ENCODE data around the gene CNIH3.
"Not testable (repeated sequence)": the region's sequence is repeated elsewhere in the genome, so short reads cannot be mapped to it uniquely, and the experiment has no call there.

Gene CNIH3

GRCh38 chr1:224644553-224645154 is 28.5 kb downstream of the CNIH3 start:
- peak; percentile 15 for DNase-seq

DNA sequence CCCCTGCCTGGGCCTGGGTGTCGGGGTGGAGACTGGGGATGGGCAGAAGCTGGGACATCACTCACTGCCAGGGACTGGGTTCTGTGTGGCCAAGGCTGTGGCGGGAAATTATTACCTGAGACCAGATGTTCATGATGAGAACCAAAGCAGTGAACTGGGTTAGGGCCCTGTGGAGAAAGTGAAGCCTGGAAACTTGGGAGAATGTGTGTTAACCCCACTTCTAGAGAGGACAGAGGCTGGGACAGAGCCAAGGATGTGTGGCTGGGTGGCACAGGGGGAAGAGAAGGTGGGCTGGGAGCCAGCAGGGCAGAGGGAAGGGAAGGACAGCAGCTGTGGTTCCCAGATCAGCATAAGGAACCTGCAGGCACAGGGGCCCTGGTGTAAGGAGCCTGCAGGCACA is 31.3 kb downstream of the CNIH3 start:
- DNase-seq: no peak

- DNase-seq: no peak
Measured at GRCh38 chr1:224650290-224650689, 34.2 kb downstream of the CNIH3 start.

- DNase-seq: no peak
Measured at GRCh38 chr1:224651188-224651587, 35.1 kb downstream of the CNIH3 start.

DNA sequence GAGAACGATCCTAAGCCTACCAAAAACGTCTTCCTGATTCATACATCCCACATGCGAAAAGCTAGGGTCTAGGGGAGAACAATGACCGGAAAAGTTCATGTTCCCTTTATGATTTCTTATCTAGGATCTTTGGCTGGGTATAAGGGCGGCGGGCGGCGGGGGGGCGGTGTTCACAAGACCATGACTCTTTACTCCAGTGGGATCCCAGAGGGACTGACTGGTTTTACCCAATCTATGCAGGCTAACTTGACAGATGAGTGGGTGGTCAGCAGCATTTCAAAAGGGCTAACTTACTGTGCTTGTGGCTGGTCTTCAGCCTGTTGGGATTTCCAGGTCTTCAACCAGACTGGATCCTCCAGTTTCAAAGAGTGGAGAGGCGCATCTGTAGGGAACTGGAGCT is 40.3 kb downstream of the CNIH3 start:
- no peak for DNase-seq

GRCh38 chr1:224660074-224660473 is 44.0 kb downstream of the CNIH3 start:
- DNase-seq: no peak

GRCh38 chr1:224662870-224663269 is 46.8 kb downstream of the CNIH3 start:
- DNase-seq: no peak

DNA sequence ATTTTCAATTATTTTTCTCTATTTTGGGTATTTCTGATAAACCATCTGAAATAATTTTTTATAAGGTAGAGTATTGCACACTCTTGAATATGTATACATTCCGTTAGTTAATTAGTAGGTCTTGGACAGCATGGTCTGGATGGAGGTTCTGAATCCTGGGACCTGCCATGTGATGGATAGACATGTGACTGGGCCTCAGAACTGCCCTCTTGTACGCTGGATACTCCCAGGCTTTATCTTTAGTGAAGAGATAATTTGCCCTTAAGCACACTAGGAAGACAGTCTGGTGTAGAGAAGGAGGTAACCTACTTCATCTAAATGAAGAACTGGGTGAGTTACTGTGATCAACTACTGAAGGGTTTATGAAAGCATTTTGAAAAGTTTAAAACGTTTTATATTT is 48.9 kb downstream of the CNIH3 start:
- DNase-seq: no peak

GRCh38 chr1:224666078-224666477 is 50.0 kb downstream of the CNIH3 start:
- DNase-seq: no peak

DNA sequence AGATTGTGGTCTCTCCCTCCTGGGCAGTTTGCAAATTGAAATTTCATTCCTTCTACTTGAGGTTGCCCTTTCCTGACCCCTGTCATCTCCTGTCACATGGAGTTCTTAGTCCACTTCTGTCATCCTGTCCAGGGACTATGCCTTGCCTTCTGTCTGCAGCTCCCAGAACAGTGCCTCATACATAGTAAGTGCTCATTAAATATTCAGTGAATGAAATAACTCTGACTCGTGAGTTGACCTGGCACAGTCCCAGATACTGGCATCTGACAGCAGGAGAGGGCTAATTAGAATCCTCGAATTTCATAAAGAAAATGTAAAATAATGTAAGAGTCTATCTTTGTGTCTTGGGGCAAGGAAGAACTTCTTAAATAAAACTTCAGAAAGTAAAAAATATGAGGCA is 50.8 kb downstream of the CNIH3 start:
- DNase-seq: no peak

DNA sequence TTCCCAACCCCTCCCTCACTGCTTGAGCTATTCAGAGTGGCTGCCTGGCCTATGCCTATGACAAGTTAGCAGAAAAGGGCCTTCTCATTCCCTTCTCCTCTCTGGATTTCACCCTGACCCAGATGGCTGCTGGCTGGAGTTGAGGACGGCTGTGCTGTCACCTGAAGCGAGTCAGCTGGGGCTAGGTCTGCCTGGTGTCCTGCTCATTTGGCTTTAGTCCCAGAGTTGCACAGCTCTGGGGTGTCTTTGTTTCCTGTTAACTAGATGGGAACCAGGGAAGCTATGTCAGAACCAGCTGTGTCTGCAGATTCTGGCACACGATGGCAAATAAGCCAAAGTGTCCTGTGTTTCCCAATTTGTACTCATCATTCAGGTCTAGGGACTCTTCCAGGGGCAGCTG is 52.9 kb downstream of the CNIH3 start:
- DNase-seq: no peak

DNA sequence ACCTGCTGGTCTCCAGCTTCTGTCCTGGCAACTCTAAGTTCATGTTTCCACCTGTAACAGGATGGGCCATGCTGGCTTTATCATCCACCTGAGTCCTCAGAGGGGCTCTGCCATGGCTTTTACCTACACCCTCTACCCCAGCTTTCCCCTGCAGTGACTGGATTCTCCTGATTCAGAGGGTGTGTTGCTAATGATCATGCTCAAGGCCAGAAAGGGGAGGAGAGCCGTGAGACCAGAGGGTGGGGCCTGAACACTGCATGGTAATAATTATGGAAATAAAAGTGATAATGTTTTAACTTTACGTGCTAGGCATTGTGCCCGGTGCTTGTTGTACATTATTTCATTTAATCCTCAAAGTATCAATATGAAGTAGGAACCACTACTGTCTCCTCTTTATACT is 53.3 kb downstream of the CNIH3 start:
- DNase-seq: no peak

GRCh38 chr1:224670506-224670905 is 54.4 kb downstream of the CNIH3 start:
- no peak for DNase-seq

GRCh38 chr1:224671076-224671475 is 55.0 kb downstream of the CNIH3 start:
- DNase-seq: no peak

GRCh38 chr1:224673141-224673540 is 57.0 kb downstream of the CNIH3 start:
- no peak for DNase-seq

DNA sequence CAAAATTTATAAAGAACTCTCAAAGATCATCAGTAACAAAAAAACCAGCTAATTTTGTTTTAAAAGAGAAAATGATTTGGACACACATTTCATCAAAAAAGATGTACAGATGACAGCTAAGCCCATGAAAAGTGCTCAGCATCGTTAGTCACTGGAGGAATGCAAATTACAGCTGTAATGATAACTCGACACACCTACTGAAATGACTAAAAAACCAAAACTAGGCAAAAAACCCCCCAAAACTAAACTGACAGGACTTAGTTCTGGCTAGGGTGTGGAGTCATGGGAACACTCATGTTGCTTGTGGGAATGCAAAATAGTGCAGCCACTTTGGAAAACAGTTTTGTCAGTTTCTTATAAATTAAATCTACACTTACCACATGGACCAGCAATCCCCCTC is 59.5 kb downstream of the CNIH3 start:
- no peak for DNase-seq

GRCh38 chr1:224676551-224676950 is 60.4 kb downstream of the CNIH3 start:
- DNase-seq: no peak

GRCh38 chr1:224678168-224678567 is 62.1 kb downstream of the CNIH3 start:
- no peak for DNase-seq

DNA sequence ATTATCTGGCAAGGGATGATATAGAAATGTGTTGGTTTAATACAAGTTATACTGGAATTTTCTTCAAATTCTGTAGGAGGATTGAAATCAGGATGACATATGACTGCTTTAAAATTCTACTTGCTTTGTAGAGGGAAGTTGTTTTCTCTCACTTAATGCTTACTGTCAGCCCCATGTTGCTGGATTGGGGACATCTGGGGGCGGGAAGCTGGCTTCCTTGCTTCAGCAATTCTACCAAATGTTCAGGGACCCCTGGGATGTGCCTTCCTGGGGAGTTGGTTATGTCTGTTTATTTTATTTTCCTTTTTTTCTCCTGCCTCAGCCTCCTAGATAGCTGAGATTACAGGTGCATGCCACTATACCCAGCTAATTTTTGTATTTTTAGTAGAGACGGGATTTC is 63.5 kb downstream of the CNIH3 start:
- DNase-seq: no peak

- no peak for DNase-seq
Measured at GRCh38 chr1:224681816-224682215, 65.7 kb downstream of the CNIH3 start.

DNA sequence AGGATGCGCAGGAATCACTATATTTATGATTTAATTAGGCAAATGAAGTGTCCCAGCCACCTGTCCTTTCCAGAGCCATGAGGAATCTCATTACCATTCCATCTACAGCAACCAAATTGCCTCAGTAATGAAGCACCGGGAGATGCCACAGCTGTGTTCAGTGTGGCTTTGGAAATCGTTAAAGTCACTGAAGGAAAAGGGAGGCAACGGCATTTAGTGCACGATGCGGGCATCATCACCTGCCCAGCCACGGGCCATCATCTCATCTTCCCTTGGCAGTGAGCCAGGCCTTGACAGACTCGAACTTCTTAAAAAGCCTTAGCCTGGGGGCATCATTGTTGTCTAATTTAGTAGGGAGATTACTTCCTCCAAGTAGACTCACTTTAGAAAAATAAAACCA is 67.8 kb downstream of the CNIH3 start:
- no peak for DNase-seq

GRCh38 chr1:224684979-224685425 is 68.9 kb downstream of the CNIH3 start:
- no peak for DNase-seq

DNA sequence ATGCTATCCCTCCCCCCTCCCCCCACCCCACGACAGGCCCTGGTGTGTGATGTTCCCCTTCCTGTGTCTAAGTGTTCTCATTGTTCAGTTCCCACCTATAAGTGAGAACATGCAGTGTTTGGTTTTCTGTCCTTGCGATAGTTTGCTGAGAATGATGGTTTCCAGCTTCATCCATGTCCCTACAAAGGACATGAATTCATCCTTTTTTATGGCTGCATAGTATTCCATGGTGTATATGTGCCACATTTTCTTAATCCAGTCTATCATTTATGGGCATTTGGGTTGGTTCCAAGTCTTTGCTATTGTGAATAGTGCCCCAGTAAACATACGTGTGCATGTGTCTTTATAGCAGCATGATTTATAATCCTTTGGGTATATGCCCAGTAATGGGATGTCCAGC is 70.0 kb downstream of the CNIH3 start:
- DNase-seq: not testable (repeated sequence)

GRCh38 chr1:224687465-224687864 is 71.3 kb downstream of the CNIH3 start:
- no peak for DNase-seq

DNA sequence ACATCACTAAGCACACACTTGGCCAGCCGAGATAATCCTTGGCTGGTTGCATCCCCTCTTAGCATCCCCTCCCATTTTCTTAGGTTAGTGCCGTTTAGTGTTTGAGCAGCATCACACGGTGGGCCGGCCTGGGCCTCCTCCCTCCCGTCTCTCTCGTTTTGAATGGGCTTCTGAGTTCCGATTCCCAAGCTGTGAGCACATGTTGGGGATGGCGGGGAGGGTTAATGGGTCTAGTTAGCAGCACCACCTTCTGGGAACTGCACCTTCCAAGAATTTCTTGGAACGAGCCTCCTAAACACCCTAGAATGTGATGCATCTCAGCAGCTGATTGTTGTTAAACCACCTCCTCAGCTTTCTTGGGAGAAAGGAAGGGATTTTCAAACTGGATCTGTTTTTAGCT is 73.3 kb downstream of the CNIH3 start:
- DNase-seq: no peak

GRCh38 chr1:224690576-224690975 is 74.5 kb downstream of the CNIH3 start:
- no peak for DNase-seq

Data from effector CD8-positive, alpha-beta T cell (primary cell).